HCEC 1CT (cell line): ENCODE results near the gene PTEN.

Experiments
- DNase-seq: peaks from one replicate; pipeline ENCODE4 v3.0.0-alpha.2; 2017

PTEN gene

DNA sequence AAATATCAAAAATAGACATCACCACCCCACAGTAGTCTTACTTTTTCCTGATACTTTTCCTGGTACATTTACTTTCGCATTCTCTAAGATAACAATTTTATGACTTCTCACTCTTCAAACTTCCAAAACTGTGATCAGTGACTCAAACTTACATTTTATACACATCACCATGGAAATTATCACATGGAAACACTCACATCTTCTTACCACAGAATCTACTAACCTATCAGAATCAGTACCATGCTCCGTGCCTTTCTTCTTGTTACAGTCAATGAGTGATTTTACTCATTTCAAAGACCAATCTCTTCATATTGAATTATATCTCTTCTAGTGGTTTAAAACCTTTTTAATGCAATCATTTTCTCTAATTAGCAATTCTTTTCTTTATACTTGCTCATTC is 120.3 kb downstream of the PTEN start:
- DNase-seq = no peak

DNA sequence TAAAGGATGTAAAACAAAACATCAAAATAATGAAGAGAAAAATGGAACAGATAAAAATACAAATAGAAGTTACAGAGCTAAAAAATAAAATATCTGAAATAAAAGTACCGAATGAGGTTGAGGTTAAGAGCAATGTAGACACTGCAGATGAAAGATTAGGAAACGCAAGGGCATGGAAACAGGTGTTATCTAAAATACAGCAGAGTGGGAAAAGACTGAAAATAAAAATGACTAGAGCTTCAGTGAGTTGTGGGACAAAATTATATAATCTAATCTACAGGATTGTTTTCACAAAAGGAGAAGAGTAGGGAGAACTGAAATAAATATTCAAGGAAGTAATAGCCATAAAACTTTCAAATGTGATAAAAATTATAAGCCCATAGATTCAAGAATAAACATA is 123.8 kb downstream of the PTEN start:
- DNase-seq = no peak

GRCh38 chr10:87991946-87992345 is 128.5 kb downstream of the PTEN start:
- DNase-seq = no peak

DNA sequence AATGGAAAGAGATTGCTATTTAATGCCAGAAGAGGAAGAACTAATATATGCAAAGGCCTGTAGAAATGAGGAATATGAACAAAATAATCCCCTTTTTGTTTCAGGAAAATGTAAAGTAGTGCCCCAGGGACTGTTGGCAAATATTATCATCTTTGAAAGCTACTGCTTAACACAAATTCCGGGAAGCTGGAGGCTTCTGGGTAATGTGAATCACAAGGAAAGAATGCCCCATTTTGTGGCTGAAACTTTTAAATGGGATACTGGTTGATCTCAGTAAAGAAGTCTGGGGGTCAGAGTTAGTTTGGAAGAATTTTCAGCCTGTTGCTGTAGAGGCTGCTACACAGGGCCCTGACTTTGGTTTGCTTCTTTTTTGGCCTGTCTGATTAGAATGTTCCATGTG is 141.0 kb downstream of the PTEN start:
- no peak for DNase-seq

DNA sequence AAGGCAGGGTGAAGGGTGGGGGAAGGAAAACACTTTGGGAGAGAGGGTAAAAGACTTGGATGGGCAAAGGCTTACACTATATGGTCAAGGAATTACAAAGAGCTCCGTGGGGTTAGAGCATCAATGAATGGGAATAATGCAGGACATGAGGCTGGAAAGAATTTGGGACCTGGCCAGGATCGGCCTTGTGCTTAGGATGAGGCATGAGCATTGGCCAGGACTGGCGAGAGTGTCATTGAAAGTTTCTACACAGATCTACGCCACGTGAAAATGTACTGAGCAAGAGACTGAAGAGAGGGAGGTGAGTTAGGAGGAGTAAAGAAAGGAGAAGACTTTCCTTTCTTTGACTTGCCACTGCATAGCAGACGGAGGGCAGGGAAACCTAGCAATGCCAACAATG is 142.8 kb downstream of the PTEN start:
- DNase-seq = no peak

GRCh38 chr10:88008866-88009470 is 145.5 kb downstream of the PTEN start:
- DNase-seq = peak; percentile 19

GRCh38 chr10:88012641-88013040 is 149.2 kb downstream of the PTEN start:
- no peak for DNase-seq

- DNase-seq = no peak
These were observed 154.4 kb downstream of the PTEN start for GRCh38 chr10:88017781-88018180.

DNA sequence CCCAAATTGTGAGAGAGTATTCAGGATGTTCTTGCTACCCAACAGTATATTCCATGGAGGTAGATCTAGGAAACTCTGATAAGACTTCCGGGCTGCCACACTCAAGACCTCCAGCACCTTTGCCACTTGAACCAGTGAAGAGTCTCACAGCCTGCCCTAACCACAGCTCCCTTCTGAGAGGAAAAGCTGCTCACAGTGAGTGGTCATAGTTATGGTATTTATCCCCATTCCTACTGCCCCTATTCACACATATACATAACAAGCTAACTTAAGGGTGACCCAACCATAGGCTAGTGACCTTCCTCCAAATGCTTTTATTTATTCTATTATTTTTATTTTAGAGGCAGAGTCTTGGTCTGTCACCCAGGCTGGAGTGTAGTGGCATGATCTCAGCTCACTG is 156.3 kb downstream of the PTEN start:
- DNase-seq = peak; percentile 62
